ENCODE measurements around the gene TPO.

TPO gene

GRCh38 chr2:1586923-1587840 is 173.9 kb downstream of the TPO start:
- no peak for DNase-seq

DNA sequence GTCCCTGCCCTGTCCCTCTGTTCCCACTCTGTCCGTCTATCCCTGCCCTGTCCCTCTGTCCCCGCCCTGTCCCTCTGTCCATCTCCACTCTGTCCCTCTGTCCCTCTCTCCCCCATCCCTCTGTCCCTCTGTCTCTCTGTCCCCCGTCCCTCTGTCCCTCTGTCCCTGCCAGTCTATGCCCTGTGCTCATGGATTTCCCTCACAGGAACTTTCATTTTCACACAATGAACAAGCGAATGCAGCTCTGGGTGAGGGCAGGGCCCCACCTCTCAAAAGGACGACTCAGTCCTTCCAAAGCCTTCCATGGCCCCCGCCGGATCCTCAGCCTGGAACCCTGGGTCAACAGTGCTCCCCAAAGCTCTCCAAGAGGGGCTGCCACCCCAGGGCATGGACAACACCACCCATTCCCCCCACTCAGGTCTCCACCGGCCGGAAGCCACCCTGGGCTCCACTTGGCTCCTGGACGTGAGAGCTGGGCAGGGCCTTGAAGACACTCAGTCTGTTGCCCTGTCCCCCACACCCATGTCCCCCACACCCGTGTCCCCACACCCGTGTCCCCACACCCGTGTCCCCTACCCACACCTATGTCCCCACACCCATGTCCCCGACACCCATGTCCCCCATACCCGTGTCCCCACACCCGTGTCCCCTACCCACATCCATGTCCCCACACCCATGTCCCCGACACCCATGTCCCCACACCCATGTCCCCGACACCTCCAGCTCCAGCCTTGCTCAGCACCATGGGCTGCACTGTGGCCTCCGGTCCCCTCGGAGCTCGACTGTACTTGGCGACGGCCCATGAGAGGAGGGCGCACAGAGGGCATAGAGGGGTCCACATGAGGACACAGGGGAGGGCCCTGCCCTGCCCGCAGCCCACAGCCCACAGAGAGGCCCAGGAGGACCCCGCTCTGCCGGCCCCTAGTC is 175.1 kb downstream of the TPO start:
- no peak for DNase-seq

- no peak for DNase-seq
Measured at GRCh38 chr2:1588978-1589621, 175.8 kb downstream of the TPO start.

DNA sequence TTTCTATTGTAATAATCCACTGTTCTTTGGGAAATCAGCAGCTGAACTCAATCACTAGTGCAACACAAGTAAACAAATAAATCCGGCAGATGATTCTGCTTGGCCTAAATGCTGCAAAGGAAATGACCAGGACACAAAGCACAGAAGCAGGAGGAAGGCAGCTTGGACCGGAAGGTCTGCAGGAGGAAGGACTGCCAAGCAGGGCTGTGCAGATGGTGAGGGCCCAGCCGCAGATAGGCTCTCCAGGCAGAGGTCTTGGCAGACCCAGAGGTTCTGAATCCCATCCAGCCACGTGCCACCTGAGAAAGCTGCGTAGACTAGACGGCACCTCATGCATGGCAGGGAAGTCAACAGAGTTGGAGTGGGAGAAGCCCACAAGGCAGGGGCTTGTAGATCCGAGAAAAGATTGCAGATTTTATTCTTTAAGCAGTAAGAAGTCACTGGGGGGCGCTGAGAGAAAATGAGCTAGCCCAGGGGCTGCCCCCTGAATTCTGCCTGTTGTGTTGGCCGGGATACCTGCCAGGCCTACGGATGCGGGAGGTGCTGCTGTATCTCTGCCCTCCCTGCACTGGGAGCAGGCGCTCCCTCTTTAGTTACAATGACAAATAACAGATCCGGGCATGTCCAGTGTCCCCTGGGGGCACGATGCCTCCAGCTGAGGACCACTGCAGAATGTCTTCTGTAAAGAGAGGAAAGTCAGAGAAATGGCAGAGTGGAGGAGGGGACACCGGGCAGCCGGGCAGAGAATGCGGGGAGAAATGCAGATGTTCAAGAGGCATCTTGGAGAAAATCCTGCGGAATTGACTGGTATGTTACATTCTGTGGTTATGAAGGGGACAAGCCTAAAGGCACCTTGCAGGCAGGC is 177.6 kb downstream of the TPO start:
- no peak for DNase-seq

- no peak for DNase-seq
Measured at GRCh38 chr2:1591461-1591770, 178.2 kb downstream of the TPO start.

Measured in CD4-positive, alpha-beta T cell treated with Interleukin-6 for 4 hours (primary cell).